ENCODE measurements around the gene SRC.
"Not testable (repeated sequence)": the region's sequence is repeated elsewhere in the genome, so short reads cannot be mapped to it uniquely, and the experiment has no call there.

SRC gene

DNA sequence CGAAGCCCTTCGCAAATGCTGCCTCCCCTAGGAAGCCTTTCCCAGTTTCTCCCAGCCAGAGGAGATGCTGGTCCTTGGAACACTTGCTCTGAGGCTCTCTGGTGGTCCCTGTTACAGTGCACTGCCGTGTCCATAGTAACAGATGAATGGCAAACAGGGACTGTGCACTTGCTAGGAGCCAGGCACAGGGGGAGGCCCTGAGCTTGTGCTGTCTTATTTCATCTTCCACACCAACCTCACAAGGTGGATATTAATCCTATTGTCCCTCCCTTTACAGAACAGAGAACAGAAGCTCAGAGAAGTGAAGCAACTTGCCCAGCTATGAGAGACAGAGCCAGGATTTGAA lies 19.0 kb downstream of the SRC start:
- DNase-seq, result no peak

DNA sequence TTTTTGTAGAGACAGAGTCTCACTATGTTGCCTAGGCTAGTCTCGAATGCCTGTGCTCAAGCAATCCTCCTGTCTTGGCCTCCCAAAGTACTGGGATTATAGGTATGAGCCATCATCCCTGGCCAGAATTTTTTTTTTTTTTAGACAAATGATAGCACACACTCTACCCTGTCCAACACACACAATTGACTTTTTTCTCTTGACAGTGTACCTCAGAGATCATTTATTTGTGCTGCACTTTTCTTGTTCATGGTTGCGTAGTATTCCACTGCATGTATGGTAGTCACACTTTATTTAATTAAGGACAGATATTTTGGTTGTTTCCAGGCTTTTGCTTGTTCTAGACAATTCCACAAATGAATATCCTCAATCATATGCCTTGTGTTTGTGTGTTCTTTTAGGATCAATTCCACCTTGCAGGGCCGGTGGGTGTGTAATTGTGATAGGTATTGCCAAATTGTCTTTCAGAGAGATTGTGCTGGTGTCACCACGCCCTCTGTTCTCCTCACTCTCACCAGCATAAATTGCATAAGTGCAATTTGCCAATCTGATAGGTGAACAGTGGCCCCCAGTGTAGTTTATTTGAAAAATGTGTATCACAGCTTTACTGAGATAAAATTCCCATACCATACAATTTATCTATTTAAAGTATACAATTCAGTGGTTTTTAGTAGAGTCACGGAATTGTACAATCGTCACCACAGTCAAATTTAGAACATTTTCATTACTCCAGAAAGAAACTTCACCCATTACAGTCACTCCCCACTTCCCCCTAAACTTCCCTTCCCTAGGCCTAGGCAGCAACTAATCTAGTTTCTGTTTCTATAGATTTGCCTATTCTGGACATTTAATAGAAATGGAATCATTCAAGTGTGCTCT lies 20.1 kb downstream of the SRC start:
- no peak for DNase-seq

DNA sequence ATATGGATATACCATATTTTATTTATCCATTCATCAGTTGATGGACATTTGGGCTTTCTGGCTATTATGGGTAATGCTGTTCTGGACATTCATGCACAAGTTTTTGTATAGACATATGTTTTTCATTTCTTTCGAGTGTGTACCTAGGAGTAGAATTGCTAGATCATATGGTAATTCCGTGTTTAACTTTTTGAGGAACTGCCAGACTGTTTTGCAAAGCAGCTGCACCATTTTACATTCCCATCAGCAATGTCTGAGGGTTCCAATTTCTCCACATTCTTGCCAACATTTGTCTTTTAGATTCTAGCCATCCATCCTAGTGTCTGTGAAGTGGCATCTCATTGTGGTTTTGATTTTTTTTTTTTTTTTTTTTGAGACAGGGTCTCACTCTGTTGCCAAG lies 20.8 kb downstream of the SRC start:
- DNase-seq, result no peak

DNA sequence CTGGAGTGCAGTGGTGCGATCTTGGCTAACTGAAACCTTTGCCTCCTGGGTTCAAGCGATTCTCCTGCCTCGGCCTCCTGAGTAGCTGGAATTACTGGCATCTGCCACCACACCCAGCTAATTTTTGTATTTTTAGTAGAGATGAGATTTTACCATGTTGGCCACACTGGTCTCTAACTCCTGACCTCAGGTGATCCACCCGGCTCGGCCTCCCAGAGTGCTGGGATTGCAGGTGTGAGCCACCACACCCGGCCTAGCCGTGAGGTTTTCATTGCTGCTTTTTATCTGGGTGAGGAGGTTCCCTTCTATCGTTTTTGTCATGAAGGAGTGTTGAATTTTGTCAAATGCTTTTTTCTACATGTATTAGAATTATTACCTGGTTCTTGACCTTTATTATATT lies 23.9 kb downstream of the SRC start:
- DNase-seq, result no peak

DNA sequence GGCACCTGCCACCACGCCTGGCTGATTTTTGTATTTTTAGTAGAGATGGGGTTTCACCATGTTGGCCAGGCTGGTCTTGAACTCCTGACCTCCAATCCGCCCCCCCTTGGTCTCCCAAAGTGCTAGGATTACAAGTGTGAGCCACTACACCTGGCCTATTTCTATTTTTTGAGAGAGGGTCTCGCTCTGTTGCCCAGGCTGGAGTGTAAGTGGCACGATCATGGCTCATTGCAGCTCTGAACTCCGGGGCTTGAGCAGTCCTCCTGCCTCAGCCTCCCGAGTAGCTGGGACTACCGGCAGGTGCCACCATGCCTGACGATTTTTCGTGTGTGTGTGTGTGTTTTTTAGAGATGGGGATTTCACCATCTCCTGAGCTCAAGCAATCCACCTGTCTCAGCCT lies 25.9 kb downstream of the SRC start:
- DNase-seq, result not testable (repeated sequence)

DNA sequence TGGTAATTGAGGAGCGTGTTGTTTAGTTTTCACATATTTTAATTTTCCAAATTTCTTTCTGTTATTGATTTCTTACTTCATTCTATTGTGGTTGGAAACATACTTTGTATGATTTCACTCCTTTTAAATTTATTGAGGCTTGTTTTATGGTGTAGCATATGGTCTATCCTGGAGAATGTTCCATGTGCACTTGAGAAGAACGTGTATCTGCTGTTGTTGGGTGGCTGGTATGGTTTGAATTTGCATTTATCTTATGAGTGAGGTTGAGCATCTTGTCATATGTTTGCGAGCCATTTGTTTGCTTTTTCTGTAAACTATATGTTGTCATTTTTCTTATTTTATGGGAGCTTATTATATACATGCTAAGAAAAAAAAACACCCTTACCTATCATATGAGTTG lies 26.5 kb downstream of the SRC start:
- no peak for DNase-seq

DNA sequence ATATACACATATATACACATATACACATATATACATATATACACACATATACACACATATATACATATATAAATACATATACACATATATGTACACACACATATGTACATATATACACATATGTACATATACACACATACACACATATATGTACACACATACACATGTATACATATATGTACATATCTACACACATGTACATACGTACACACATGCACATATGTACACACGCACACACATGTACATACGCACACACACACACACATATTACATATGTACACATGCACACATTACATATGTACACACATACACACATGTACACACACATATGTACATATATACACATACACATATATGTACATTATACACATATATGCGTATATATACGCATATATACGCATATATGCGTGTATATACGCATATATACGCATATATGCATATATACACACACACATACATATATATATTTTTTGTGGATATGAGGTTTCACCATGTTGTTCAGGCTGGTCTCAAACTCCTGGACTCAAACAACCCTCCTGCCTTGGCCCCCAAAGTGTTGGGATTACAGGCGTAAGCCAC lies 27.2 kb downstream of the SRC start:
- DNase-seq, result no peak

DNA sequence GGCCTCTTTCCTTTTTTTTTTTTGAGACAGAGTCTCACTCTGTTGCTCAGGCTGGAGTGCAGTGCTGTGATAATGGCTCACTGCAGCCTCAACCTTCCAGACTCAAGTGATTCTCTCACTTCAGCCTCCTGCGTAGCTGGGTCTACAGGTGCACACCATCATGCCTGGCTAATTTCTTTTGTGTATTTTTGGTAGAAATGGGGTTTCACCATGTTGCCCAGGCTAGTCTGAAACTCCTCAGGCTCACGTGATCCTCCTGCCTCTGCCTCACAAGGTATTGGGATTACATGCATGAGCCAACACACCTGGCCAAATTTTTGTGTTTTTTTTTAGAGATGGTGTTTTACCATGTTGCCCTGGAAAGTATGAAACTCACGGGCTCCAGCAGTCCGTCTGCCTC lies 29.3 kb downstream of the SRC start:
- no peak for DNase-seq

DNA sequence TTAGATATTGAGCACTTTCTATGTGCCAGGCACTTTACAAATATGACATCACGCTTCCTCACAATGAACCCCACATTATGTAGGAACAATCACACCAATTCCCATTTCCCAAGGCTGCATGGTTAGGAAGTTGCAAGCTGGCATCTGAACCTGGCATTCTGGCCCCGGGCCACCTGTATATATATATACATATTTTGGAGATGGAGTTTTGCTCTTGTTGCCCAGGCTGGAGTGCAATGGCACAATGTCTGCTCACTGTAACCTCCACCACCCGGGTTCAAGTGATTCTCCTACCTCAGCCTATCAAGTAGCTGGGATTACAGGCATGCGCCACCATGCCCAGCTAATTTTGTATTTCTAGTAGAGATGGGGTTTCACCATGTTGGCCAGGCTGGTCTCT lies 30.4 kb downstream of the SRC start:
- no peak for DNase-seq

DNA sequence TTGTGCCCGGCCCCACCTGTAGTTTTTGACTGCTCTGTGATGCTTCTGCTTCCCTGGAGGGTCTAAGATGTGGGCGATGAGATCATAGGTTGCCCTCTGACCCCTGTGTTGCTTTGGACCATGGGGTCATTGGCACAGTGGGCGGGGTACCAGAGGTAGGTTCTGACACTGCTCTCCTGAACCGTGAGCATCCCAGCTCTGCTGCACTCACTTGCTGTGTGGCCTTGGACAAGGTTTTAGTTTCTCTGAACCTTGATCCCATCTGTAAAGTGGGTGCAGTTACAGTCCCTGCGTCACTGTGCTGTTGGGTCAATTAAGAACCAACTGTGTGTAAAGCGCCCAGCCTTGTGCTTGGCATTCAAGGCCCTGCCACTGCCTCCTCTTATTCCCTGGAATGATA lies 30.9 kb downstream of the SRC start:
- DNase-seq, result no peak

DNA sequence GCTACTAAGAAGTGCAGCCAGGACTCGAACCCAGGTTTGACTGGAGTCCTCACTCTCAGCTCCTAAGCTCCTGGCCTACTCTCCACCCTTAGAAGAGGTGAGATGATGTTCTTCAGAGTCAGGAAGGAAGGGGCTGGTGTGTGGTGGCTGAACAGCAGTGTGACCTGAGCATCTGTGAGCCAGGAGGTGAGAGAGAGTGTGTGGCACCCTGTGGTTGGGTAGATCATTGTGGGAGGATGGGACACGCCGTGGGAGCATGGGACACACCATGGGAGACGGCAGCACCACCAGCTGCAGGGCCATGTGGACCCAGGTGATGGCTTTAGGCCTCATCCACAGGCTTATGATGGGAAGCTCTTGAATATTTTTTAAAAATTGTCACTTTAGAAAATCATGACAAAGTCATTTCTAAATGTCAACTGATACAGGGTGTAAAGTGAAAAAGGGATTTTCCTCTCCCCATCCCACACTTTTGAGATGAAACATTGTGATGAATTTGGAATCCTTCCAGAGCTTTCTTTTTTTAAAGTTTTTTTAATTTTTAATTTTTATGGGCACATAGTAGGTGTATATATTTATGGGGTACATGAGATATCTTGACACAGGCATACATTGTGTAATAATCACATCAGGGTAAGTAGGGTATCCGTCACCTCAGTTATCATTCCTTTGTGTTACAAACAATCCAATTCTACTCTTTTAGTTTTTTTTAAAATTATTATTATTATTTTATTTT lies 31.6 kb downstream of the SRC start:
- DNase-seq, result no peak

DNA sequence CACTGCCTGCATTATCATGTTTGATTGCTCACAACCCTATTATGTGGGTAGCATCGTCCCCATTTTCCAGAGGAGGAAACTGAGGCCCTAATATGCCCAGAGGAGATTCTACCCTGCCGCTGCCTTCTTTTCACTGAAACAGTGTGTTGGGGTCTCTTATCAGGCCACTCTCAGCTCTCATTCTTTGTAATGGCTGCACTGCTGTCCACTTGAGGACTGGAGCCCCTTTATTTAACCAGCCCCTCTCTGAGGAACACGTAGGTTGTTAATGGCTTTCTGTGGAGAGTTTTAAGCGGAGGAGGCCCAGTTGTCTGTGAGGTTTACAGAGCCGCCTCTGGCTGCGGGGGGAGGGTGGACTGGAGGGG lies 32.5 kb downstream of the SRC start:
- no peak for DNase-seq

DNA sequence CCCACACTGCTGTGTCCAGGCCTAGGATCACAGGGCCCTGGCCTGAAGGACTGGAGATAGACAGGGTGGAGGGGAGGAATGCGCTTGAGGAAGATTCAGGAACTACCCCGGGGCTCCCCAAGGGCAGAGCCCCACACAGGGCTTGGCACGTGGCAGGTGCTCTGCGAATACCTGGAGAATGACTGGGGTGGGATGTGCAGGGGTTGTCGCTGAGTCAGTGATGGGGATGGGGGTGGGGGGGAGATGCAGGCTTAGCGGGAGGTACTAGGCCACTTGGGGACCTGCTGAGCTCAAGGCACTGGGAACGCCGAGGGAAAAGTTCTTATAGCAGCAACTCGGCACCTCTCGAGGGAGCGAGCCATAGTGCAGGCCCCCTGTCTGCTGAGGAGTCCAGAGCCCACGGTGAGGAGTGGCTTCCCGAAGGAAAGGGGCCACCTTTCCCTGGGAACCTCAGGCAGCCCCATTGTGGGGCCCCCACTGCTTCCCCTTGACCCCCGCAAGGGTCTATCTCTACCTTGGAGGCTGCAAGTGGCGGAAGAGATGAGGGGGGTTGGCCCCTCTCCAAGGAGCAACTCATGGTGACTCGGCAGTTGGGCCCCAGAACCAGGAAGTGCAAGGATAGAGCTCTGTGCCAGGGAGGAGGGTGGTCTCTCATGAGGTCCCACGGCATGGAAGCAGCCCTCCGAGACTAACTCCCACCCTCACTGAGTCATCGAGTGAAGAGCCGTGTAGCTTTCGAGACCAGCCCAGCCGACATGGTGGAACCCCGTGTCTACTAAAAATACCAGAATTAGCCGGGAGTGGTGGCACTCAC lies 33.1 kb downstream of the SRC start:
- DNase-seq, result no peak

DNA sequence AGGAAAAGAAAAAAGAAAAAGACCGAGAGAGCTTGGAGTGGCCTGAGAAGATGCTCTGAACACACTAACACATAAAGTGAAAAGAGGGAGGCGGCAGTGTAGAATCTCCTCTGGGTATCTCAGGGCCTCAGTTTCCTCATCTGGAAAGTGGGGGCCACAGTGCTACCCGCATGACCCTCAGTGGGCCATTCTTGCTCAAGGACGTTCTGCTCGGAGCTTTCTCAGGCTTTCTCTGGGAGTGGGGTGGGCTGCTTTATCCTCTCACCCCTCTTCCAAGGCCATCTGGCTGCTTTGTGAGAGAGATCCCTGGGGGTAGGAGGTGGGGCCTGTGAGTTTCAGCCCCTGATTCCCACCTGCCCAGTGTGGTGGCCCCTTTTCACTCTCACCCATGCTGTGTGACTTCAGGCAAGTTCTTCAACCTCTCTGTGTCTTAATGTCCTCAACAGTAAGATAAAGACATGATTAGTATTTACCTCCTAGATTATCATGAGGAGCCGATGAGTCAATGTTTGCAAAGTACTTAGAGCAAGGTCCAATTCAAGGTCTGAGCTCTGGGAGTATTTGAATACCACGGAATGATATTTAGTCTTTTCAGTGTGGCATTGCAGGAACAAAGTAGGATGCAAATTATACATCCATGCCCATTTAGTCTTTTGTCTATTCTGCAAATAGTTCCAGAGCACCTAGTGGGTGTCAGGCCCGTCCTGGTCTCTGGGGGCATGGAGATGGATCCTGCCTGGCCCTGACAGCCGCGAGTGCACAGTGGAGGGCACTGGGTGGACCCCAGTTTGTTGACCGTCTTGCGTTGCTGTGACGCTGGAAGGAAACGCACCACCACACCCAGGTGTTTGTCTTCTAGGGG lies 34.3 kb downstream of the SRC start:
- peak; percentile 24 for DNase-seq

DNA sequence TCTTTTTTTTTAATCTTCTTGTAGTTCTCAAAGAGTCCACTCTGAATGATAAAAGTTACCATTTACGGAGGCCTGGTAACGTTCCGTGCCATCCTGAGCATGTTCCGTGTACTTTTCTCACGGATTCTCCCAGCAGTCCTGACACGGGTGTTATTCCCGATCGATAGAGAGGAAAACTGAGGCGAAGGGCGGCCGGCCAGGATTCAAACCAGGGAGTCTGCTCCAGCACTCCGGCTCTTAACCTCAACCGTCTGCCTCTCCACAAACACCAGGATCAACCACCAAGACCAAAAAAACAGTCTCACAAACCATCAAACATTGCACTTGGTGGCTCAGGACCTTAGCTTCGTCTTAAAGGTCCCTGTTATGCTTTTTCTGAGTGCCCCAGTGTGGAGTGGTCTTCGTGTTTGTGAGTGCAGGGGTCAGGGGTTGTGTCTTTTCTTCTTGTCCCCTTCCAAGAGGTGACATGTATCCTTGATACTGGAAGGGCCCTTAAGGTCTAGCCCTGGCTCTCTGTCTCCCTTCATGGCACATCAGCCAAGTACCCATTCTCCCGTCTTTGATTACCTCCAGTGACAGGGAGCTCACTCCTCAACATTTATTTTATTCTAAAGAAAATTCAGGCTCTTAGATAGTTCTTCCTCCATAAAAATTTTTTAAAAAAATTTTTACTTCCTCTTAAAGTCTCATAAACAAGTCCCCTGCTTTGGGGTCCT lies 35.1 kb downstream of the SRC start:
- DNase-seq, result no peak

DNA sequence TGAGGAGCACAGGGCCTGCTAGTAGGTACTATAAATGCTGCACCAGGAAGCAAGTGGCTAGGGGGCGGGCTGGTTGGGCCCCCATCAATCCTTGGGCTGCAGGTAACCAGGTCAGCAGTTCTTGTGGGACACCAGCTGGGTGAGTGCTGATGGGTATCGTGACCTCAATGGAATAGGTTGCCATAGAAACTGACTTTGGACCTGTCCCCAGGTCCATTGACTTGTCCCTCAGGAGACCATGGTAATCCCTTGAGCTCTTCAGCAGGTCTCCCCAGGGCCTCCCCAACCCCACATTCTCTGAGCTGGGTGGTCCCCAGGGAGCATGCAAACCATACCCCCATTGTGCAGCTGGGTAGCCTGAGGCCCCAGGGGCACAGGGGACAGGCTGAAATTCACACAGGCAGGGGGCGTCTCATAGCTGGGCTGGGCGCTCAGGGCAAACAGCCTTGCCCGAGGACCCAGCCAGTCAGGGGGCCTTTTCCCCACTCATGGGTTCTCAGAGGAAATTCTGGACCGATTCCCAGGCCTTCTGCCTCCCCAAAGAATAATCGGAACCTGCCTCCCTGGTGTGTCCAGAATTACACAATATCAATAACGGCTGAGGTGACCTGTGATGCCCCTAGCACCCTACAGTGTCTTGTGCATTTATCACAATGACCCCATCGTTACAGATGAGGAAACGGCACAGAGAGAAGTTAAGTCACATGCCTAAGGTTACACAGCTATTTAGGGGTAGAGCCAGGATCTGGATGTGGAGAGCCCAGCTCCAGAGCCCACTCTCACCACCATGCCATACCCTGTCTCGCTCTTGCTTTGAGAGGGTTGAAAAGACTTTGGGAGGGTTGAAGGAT lies 35.9 kb downstream of the SRC start:
- DNase-seq, result no peak

DNA sequence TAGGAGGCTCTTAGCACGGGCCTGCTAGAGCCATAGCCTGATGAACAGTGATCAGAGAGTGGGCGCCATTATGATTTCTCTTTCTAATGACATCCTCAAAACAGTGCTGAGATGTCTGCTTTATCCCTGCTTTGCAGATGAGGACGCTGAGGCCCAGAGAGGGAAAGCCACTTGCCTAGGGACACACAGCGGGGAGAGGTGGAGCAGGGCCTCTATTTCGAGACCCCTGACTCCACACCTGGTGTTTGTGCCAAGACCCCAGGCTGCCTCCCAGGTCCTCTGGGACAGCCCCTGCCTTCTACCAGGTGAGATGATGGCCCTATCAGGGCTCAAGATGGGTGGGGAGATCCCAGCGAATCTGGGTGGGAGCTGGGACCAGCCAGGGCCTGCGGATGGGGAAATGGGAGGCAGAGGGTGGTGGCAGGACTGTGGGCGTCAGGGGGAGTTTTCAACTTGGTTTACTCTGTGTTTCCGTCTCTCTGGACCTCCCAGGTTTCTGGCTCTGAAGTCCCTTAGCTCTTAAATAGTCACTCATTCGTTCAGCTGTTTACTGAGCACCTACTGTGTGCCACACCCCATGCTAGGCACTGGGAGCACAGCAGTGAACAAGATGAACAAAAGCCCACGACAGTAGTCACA lies 36.7 kb downstream of the SRC start:
- no peak for DNase-seq

DNA sequence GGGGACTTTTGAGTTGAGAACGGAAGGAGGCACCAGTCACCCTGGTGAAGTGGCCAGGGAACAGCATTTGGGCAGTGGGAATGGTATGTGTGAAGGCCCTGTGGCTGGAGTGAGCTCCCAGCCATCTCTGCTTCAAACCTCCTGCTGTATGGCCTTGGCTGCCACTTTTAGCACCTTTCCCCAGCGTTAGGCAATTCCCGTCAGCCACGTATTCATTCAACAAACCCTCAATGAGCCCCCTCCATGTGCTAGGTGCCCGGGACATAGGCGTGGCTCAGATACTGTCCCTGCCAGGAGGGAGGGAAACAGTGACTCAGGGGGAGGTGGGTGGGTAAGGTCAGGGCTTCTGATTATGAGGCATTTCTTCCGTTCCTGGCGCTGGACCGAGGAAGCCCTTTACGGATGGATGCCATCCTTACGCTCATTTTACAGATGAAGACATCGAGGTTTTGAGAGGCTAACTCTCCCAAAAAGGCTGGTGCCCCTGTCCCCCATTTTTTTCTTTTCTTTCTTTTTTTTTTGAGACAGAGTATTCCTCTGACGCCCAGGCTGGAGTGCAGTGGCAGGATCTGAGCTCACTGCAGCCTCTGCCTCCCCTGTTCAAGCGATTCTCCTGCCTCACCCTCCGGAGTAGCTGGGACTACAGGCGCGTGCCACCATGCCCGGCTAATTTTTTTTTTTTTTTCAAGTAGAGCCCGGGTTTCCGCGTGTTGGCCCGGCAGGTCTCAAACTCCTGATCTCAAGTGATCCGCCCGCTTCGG lies 37.5 kb downstream of the SRC start:
- no peak for DNase-seq

DNA sequence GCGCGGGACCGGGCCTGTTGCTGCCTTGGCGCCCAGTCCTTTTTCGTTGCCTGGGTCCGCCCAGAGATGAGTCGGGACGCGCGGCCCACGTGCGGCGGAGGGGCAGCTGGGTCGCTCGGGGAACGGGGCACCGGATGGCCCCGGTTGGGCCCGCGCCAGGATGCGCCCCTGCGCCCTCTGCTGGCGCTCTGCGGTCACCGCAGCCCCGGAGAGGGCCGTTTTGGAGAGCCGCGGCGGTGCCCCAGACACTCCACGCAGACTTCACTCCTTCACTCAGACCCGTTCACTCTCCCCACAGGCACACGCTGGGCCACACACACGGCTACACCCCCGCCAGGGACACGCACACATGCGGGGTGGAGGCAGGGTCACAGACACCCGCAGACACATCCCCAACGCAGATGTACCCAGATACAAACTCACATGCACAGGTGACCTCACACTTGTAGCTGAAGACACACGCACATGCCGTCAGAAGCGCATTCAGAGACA lies 38.8 kb downstream of the SRC start:
- peak; percentile 50 for DNase-seq
